HEK293 (cell line): ENCODE measurements around the gene PLEKHG4.

Experiments used
- EGR2 ChIP-seq: fragments of 450-650 bp; formaldehyde crosslinking; IDR thresholded peaks from 2 replicates; pipeline ENCODE4 v1.5.1; 2016; ENCODE audit warnings: low read depth, missing biosample characterization, missing genetic modification characterization
- IKZF3 ChIP-seq: fragments of 450-650 bp; IDR thresholded peaks from 2 replicates; pipeline ENCODE4 v1.5.0; 2018; ENCODE audit warnings: missing biosample characterization, mild to moderate bottlenecking, missing genetic modification characterization, moderate library complexity
- RBAK ChIP-seq: fragments of 450-650 bp; formaldehyde crosslinking; IDR thresholded peaks from 2 replicates; pipeline ENCODE4 v1.5.1; 2016; ENCODE audit warnings: missing biosample characterization, missing genetic modification characterization
- SETDB1 ChIP-seq: IDR thresholded peaks from one replicate; pipeline ENCODE4 v1.6.1; 2017; ENCODE audit warnings: mild to moderate bottlenecking, low read length, moderate library complexity, mixed read lengths; ENCODE audit not compliant: insufficient read length
- SP2 ChIP-seq: fragments of 450-650 bp; formaldehyde crosslinking; IDR thresholded peaks from 2 replicates; pipeline ENCODE4 v1.5.1; 2016; ENCODE audit warnings: missing biosample characterization, missing genetic modification characterization
- ZIC2 ChIP-seq: fragments of 450-650 bp; formaldehyde crosslinking; IDR thresholded peaks from 2 replicates; pipeline ENCODE4 v1.5.1; 2016; ENCODE audit warnings: missing biosample characterization, missing genetic modification characterization
- ZNF10 ChIP-seq: fragments of 450-650 bp; formaldehyde crosslinking; IDR thresholded peaks from 2 replicates; pipeline ENCODE4 v1.5.1; 2017; ENCODE audit warnings: missing biosample characterization, missing genetic modification characterization
- ZNF174 ChIP-seq: fragments of 450-650 bp; formaldehyde crosslinking; IDR thresholded peaks from 2 replicates; pipeline ENCODE4 v1.5.0; 2017; ENCODE audit warnings: missing biosample characterization, mild to moderate bottlenecking, missing genetic modification characterization
- ZNF324 ChIP-seq: fragments of 450-650 bp; formaldehyde crosslinking; IDR thresholded peaks from 2 replicates; pipeline ENCODE4 v1.5.1; 2016; ENCODE audit warnings: missing biosample characterization, missing genetic modification characterization
- ZNF530 ChIP-seq: fragments of 450-650 bp; formaldehyde crosslinking; IDR thresholded peaks from 2 replicates; pipeline ENCODE4 v1.5.1; 2016; ENCODE audit warnings: low read depth, missing biosample characterization, missing genetic modification characterization
- TF ChIP-seq, protein P1 (sequence below): fragments of 450-650 bp; formaldehyde crosslinking; IDR thresholded peaks from 2 replicates; pipeline ENCODE4 v1.5.1; 2016; ENCODE audit warnings: missing biosample characterization, missing genetic modification characterization
- TF ChIP-seq, protein P2 (sequence below): fragments of 450-650 bp; formaldehyde crosslinking; conservative IDR thresholded peaks from 2 replicates; pipeline ENCODE4 v1.5.1; 2016; ENCODE audit warnings: low read depth, missing biosample characterization, missing genetic modification characterization
- TF ChIP-seq, protein P3 (sequence below): fragments of 450-650 bp; formaldehyde crosslinking; IDR thresholded peaks from 2 replicates; pipeline ENCODE4 v1.5.1; 2016; ENCODE audit warnings: missing biosample characterization, missing genetic modification characterization

DNA sequence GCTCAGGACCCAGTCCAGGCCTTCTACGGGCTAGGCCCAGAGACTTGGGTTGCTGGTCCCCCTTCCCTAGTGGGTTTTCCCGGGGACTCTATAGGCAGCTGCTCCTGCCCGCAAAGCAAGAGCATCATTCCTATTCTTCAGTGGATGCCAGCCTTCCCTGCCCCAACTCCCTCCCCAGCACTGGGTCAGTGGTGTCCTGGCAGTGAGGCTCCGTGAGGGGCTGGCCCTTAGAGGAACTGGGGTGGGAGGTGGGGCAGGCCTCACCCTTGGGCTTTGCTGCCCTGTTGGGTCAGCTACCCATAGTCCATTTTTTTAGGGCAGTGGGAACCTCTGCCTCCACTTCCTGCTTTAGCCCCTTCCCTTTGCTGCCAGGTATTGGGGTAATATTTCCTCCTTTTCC, 7.9 kb upstream of the PLEKHG4 start:
- TF ChIP-seq, protein P1, sequence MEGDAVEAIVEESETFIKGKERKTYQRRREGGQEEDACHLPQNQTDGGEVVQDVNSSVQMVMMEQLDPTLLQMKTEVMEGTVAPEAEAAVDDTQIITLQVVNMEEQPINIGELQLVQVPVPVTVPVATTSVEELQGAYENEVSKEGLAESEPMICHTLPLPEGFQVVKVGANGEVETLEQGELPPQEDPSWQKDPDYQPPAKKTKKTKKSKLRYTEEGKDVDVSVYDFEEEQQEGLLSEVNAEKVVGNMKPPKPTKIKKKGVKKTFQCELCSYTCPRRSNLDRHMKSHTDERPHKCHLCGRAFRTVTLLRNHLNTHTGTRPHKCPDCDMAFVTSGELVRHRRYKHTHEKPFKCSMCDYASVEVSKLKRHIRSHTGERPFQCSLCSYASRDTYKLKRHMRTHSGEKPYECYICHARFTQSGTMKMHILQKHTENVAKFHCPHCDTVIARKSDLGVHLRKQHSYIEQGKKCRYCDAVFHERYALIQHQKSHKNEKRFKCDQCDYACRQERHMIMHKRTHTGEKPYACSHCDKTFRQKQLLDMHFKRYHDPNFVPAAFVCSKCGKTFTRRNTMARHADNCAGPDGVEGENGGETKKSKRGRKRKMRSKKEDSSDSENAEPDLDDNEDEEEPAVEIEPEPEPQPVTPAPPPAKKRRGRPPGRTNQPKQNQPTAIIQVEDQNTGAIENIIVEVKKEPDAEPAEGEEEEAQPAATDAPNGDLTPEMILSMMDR (tag by site-specific recombination) = no peak
- no peak for TF ChIP-seq RBAK (tag by site-specific recombination)
- no peak for TF ChIP-seq ZNF530 (tag by site-specific recombination)
- TF ChIP-seq EGR2 (tag by site-specific recombination) = no peak
- no peak for TF ChIP-seq IKZF3 (tag by site-specific recombination)
- TF ChIP-seq ZNF10 (tag by site-specific recombination) = no peak
- TF ChIP-seq ZNF174 = no peak
- TF ChIP-seq, protein P2, sequence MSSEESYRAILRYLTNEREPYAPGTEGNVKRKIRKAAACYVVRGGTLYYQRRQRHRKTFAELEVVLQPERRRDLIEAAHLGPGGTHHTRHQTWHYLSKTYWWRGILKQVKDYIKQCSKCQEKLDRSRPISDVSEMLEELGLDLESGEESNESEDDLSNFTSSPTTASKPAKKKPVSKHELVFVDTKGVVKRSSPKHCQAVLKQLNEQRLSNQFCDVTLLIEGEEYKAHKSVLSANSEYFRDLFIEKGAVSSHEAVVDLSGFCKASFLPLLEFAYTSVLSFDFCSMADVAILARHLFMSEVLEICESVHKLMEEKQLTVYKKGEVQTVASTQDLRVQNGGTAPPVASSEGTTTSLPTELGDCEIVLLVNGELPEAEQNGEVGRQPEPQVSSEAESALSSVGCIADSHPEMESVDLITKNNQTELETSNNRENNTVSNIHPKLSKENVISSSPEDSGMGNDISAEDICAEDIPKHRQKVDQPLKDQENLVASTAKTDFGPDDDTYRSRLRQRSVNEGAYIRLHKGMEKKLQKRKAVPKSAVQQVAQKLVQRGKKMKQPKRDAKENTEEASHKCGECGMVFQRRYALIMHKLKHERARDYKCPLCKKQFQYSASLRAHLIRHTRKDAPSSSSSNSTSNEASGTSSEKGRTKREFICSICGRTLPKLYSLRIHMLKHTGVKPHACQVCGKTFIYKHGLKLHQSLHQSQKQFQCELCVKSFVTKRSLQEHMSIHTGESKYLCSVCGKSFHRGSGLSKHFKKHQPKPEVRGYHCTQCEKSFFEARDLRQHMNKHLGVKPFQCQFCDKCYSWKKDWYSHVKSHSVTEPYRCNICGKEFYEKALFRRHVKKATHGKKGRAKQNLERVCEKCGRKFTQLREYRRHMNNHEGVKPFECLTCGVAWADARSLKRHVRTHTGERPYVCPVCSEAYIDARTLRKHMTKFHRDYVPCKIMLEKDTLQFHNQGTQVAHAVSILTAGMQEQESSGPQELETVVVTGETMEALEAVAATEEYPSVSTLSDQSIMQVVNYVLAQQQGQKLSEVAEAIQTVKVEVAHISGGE (tag by site-specific recombination) = no peak
- TF ChIP-seq SP2 (tag by site-specific recombination) = no peak
- TF ChIP-seq ZIC2 (tag by site-specific recombination) = no peak
- TF ChIP-seq, protein P3, sequence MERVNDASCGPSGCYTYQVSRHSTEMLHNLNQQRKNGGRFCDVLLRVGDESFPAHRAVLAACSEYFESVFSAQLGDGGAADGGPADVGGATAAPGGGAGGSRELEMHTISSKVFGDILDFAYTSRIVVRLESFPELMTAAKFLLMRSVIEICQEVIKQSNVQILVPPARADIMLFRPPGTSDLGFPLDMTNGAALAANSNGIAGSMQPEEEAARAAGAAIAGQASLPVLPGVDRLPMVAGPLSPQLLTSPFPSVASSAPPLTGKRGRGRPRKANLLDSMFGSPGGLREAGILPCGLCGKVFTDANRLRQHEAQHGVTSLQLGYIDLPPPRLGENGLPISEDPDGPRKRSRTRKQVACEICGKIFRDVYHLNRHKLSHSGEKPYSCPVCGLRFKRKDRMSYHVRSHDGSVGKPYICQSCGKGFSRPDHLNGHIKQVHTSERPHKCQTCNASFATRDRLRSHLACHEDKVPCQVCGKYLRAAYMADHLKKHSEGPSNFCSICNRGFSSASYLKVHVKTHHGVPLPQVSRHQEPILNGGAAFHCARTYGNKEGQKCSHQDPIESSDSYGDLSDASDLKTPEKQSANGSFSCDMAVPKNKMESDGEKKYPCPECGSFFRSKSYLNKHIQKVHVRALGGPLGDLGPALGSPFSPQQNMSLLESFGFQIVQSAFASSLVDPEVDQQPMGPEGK = no peak
- no peak for TF ChIP-seq SETDB1
- no peak for TF ChIP-seq ZNF324 (tag by site-specific recombination)
